Epithelial cell of proximal tubule (primary cell): Measurements from ENCODE around the gene PSMG1. TPM values are rescaled to one million over a fixed set of nuclear protein-coding genes. Genes with fewer than 3 reads are reported as not detected.
"Not testable (repeated sequence)": the region's sequence is repeated elsewhere in the genome, so short reads cannot be mapped to it uniquely, and the experiment has no call there.

Experiments used
- DNase-seq: peaks from one replicate; pipeline ENCODE4 v3.0.0-alpha.2; 2011; ENCODE audit warnings: low read depth
- H3K4me3 ChIP-seq: 2 replicates; pipeline ENCODE4 v1.5.1; 2011; ENCODE audit warnings: low read depth, mild to moderate bottlenecking, low read length
- CTCF ChIP-seq: conservative IDR thresholded peaks from 2 replicates; pipeline ENCODE4 v1.5.1; 2012; ENCODE audit warnings: low read depth, mild to moderate bottlenecking, low read length
- total RNA-seq: library from RNA; depleted of rRNA; stranded (reverse); fragments of >200 nt; gene quantifications from 2 replicates; pipeline ENCODE4 v1.2.3, GENCODE V29; 2015

PSMG1 gene
- total RNA-seq, 1 donor from 2014 or later, result 47.1 TPM

- not testable (repeated sequence) for DNase-seq, H3K4me3 ChIP-seq
- peak; percentile 38 for TF ChIP-seq CTCF
These were observed 47.1 kb downstream of the PSMG1 start for GRCh38 chr21:39136138-39136537.

GRCh38 chr21:39134288-39134810, 48.9 kb downstream of the PSMG1 start:
- no peak for DNase-seq
- TF ChIP-seq CTCF, result no peak
- no peak overlapping the region for H3K4me3 ChIP-seq

GRCh38 chr21:39132248-39132647, 51.0 kb downstream of the PSMG1 start:
- H3K4me3 ChIP-seq, result no peak overlapping the region
- DNase-seq, result no peak
- TF ChIP-seq CTCF, result no peak

- no peak for DNase-seq
- no peak overlapping the region for H3K4me3 ChIP-seq
- no peak for TF ChIP-seq CTCF
These were observed 51.5 kb downstream of the PSMG1 start for GRCh38 chr21:39131791-39132190.

GRCh38 chr21:39127506-39127905, 55.7 kb downstream of the PSMG1 start:
- no peak for DNase-seq
- no peak overlapping the region for H3K4me3 ChIP-seq
- TF ChIP-seq CTCF, result peak; percentile 11

GRCh38 chr21:39126486-39126806, 56.8 kb downstream of the PSMG1 start:
- no peak overlapping the region for H3K4me3 ChIP-seq
- TF ChIP-seq CTCF, result no peak
- DNase-seq, result no peak

- peak; percentile 29 for DNase-seq
- TF ChIP-seq CTCF, result peak; percentile 73
- H3K4me3 ChIP-seq, result no peak overlapping the region
These were observed 57.3 kb downstream of the PSMG1 start for GRCh38 chr21:39125752-39126485.
